GM23248 (cell line): ENCODE results near the gene FAAP24.
"Not testable (repeated sequence)": the region's sequence is repeated elsewhere in the genome, so short reads cannot be mapped to it uniquely, and the experiment has no call there.

Source experiments
- EZH2 ChIP-seq: fragments of 200-600 bp; sonication (generic); IDR thresholded peaks from 2 replicates; pipeline ENCODE4 v1.6.1; 2018; ENCODE audit warnings: antibody characterized with exemption, mild to moderate bottlenecking; ENCODE audit not compliant: insufficient read depth, poor library complexity, severe bottlenecking
- EZH2phosphoT487 ChIP-seq: fragments of 200-600 bp; sonication (generic); IDR thresholded peaks from 2 replicates; pipeline ENCODE4 v1.6.1; 2018; ENCODE audit warnings: antibody characterized with exemption, moderate library complexity, mild to moderate bottlenecking, low read depth; ENCODE audit not compliant: insufficient read depth

- TF ChIP-seq EZH2phosphoT487, EZH2: not testable (repeated sequence)
These were observed 31.5 kb downstream of the FAAP24 start for GRCh38 chr19:33003424-33004024.
